GM19328 (cell line): Measurements from ENCODE around the gene TAS2R16.

ENCODE experiments used
- ATAC-seq: cut with Tn5 transposase; IDR thresholded peaks from one replicate; pipeline ENCODE4 v1.9.1; 2021; ENCODE audit warnings: mild to moderate bottlenecking, moderate library complexity; ENCODE audit not compliant: unreplicated experiment

The TAS2R16 gene, protein sequence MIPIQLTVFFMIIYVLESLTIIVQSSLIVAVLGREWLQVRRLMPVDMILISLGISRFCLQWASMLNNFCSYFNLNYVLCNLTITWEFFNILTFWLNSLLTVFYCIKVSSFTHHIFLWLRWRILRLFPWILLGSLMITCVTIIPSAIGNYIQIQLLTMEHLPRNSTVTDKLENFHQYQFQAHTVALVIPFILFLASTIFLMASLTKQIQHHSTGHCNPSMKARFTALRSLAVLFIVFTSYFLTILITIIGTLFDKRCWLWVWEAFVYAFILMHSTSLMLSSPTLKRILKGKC

DNA sequence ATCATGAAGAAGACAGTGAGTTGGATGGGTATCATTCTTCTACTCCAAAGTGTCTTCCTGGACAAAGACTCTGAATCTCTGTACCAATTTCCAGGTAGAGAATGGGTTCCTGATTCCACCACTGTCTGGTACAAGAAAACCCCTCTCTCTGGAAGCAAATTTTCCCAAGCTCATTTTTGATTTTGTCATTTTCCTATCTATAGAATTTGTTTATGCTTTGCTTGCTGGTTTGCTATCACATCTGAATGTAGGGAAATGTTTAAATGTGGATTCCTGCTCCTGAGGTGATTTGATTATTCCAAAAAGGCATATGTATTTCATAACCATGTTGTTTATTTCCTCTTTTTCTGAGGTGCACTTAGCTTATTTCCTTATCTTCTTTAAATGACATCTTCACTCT is at the start of gene TAS2R16:
Gene TAS2R16, minus strand, starts transcription at position 101 of the 400 bp plus-strand sequence. Its CDS starts 66 bp downstream, at position 35.
- ATAC-seq: no peak

DNA sequence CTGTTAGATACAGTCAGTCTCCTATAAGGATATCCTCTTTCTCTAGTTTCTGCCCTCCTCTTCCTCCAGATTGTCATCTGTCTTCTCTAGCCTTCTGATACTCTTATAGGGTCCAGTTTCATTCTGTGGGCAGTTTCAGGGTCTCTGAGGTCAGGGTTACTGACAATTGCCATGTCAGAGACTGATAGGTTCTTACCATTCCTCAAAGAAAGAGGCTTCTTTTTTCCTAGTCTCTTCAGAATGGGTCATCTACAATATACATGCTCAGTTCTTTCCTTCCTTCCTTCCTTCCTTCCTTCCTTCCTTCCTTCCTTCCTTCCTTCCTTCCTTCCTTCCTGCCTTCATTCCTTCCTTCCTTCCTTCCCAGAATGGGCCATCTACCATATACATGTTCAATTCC is 48.1 kb upstream of the TAS2R16 start:
- ATAC-seq: no peak

DNA sequence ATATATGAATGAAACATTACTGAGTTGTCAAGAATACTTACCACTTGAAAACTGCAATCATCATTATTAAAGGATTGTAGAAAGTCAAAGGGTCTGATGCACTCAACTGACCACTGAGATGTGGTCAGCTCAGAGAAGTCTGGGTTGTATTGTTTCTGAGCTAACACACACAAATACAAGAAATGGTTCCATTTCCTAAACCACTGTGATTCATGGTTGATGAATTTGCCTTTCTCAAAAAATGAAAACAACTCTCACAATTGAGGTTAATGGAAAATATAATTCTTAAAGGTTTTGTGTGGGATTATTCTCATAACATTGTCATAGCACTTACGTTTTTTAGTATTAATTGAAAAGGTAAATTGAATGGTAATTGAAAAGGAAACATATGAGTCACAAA is 45.6 kb upstream of the TAS2R16 start:
- no peak for ATAC-seq

DNA sequence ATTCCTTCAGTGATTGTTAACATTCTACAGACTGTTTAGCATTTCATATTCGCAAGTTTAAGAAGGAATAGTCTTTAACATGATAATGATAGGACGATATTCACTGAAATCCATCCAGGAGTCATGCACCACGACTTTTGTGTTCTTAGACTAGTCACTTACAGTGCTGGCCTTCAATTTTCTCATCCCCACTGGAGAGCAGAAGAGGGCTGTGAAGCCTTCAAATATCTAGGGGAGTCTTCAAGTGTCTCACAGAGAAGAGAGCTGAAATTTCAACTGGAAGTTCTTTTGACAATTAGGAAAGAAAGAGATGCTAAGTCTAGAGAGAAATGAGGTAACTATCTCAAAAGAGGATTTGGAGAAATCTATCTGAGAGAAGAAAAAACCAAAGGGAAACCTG is 43.8 kb upstream of the TAS2R16 start:
- no peak for ATAC-seq

DNA sequence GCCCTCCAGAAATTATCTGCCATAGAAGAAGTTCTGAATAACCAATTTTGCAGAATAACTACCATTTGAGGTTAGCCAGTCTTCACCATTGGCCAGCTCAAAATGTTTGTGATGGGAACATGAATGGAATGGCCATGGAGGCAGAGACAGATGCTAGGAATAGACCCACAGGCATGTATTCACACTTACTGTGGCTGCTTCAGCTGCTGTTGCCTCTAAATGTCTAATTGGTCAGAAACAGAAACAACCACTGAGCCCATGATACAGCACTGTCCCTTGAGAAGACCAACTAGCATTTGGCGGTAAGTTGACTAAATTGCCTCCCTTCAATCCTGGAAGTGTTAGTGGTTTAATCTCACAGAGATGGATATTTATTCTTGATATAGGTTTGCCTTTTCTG is 38.6 kb upstream of the TAS2R16 start:
- no peak for ATAC-seq

DNA sequence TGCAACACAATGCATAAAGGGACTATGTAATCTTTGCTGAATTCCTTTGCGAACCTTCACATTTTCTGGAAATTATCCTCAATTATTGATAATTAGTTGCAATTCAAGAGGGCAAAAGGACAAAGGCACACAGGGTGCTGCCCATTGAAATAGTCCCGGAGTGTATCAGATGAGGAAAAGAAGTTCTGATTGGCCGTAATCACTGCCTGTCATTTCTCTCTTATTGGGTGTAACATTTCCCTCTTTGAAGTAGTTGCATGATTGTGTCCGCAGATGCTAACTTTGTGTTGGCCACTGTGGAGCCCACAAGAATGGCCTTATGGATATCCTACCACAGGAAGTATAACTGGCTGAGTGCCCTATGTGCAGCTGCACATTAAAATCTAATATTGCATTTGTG is 35.1 kb upstream of the TAS2R16 start:
- ATAC-seq: no peak

DNA sequence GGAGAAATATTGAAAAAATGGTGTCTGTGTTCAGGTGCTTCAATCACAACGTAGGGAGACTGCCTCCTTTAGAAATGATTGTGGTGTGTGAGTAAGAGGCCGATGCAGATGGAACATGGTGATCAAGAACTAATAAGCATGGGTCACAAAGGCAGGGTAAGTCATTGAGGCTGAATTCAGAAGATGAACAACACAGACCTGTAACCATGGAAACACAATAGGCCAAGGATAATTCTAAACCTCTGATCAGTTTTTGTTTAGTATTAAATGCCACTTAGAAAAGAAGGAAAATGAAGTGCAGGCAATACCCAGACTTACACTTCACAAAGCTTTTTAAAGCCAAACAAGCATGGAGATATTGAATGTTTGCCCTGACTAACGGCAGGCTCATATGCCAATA is 32.8 kb upstream of the TAS2R16 start:
- no peak for ATAC-seq

DNA sequence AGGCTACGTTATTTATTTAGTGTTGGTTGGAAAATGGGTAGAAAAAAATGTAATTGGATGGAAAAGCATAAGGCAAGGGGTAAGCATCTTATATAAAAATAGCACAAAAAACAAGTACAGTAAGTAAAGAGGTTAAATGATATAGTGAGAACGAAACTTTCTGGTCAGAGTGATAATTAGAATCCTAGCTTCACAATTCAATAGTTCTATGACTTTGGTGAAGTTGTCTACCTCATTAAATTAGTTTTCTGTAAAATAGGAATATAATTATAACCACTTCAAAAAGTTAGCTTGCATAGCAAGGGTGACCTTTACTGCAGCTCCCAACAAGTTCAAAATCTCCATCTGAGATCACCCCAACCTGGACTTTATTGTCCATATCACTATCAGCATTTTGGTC is 30.8 kb upstream of the TAS2R16 start:
- ATAC-seq: no peak

DNA sequence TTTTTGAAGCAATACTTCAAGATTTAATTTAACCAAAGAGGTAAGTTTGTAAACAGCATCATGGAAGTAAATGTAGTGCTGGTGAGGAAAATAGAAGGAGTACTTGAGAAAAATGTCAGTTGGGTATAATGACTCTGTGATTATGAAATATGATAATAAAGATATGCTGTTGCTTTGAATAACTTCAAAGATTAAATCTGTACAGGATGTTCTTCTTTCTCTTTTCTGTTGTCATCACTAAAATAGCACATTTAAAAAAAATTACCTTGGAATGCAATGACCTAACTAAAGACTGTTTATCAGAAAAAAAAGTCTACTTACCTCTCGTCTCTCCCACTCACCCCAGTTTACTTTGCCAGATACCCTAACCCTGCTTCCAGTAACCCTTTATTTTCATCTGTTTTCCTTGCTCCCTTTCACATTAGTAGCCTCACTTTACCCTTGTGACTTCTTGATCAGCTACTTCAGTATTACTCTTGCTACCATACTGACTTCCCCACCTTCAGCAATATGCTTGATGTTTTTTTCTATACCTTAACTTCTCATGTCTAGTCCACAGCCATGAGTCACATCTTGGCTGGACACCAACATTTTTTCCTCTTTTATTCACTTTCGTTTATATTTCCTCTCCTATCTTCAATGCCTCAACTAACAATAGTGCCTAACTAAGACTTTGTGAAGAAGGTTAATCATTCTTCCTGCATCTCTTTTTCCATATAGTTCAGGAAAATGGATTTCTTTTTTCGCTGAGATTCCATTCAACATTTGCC is 29.7 kb upstream of the TAS2R16 start:
- no peak for ATAC-seq

DNA sequence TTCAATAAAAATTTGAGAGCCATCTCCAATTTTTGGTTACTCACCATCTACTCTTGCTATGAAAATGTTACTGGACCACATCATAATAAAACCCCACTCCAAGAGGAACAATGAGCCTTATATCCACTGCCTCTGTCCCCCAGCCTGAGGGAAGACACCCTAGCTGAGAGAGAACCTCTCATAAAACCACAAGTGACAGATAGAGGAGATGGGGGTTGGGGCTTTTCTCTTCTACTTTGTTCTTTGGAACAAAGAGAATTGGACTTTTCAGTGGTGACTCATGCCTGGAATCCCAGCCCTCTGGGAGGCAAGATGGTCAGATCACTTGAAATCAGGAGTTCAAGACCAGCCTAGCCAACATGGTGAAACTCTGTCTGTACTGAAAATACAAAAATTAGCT is 27.6 kb upstream of the TAS2R16 start:
- ATAC-seq: no peak

DNA sequence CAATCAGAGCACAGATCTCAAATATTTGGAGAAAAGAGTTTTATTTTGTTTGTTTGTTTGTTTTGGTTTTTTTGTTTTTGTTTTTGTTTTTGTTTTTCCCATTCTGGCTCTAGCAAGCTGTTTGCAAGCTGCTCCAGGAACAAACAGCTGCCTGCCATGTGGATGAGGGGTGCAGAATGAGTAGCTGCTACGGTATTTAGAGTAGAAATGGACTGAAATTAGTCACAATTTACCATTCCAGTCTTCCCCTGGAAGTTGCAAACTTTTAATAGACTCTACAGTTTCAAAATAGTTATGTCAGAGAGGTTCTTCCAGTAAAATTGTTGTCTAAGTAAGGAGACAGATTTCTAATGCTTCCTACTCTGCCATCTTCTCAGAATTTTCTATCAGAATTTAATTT is 27.1 kb upstream of the TAS2R16 start:
- no peak for ATAC-seq

DNA sequence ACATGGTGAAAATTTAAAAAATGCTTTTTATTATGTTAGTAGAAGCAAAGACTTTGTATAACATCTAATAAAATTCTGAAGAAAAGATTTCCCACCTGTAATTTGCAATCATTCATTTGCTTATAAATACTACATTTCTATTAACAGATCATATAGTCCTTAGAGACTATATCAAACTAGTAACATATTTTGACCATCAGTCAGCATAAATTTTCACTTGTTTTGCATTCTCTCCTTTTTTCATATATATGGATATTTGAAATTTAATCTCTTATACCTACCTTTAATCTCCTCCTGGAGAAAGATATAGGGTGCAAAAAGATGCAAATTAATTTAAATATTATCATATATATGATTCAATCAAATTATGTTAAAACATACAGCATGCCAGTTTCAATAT is 16.9 kb upstream of the TAS2R16 start:
- ATAC-seq: no peak

DNA sequence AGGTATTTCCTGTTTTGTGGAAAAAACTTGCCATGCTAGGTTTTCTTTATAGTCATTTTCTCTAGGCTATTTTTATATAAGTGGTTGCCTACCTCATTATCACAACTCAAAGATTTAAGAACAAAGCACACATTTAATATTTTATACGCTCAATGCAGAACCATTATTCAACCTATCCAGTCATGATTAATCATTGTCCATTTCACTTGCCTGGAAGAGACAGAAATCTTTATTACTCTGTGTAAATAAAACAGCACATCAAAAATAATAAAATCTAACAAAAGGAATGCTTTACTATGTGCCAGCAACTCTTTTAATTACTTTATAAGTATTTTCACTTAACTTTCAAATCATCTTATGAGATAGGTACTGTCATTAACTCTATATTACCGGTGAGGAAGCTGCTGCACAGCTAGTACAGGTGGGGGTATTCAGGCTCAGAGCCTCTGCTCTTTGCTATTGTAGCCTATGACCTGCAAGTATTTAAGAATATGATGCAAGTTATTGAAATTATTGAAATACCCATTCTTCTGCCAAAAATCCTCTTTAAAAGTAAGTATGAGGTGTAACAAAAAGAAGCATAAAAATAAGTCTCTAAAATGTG is 16.4 kb upstream of the TAS2R16 start:
- ATAC-seq: no peak

DNA sequence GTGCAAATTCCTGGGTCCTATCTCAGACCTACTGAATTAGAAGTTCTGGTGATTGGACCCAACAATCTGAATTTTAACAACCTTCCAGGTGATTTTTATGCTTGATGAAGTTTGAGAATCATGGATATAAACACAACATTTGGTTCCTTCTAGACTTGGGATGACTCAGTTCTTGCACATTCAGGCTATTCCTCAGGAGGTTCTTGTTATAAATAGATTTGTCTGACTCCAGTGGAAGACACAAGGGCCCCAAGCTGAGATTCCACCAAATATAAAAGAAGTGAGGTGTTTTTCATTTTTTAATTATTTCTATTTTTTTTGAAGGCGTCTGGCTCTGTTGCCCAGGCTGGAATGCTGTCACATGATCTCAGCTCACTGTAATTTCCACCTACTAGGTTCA is 9.4 kb upstream of the TAS2R16 start:
- ATAC-seq: no peak

DNA sequence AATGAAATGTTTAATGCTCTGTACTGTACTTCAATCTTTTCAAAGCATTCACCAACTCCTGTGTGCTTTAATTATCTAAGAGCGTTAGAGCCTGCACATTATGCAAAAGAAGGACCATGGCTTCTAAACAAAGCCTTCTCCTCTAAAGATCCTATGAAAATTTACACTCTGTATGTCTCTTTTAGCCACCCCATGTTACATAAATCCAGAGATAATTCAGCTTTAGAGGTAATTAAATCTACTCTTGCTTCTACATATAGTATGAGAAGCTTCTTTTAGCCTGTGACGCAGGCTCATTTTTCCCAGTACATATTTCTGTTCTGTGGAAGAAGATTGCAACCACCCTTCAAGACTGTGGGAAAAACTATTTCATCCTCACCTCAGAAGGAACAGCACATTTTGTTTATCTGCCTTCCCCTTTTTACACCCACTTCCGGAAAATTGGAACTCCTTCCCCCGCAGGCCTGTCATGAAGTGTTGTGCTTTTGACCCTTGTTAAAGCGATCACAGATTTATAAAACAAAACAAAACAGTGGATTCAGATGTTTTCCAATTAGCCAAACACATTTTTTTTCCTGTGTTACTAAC is 8.1 kb upstream of the TAS2R16 start:
- ATAC-seq: no peak

DNA sequence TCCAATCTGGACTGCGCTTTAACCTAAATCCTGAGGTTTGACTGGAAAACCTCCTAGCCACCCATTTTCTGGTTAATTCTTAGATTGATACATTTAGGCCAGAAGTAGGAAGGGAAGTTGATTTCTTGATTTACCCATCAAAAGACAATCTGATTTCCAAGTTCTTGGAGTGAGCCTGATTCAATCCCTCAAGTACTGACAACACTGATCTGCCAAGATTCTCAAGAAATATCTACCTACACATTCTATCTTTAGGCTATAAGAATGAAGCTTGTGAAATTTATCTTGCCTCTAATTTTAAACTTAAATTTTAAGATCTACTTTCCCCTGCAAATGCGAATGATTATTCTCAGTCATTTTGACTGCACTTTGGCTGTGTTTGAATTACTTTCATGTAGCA is 5.9 kb downstream of the TAS2R16 start:
- no peak for ATAC-seq

DNA sequence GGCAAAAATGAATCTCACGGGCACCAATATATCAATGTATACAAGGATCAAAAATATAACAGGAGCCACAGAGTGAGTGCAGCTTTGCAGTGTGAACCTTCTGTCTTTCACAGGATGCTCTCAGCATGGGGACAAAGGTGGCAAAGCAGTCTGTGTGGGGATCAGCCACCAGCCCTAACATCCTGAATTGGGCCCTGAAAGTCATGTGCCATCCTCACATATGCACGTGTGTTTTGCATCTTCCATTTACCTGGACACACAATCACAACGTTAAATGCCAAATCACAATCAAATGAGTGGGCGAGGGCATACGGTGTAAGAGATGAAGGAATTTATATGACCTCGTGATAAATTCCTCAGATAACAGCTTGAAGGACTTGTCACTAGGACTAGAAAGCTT is 6.5 kb downstream of the TAS2R16 start:
- no peak for ATAC-seq

DNA sequence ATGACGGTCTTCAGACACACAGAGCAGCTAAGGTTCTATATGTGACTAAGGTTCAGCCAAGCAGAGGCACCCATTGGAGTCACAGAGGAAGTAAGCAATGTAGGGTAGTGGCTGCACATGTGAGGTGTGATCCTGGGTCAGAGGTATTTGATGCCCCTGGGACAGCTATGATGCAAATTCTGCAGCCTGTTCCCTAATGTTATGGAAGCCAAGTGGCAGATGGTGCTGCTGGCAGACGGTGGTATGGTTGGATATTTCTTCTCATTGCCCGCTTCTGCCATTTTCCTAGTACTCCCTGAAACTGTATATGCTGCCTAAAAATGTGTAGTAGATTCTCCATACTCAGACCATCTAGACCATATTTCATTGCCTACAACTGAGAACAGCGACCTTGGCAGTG is 7.2 kb downstream of the TAS2R16 start:
- ATAC-seq: no peak

DNA sequence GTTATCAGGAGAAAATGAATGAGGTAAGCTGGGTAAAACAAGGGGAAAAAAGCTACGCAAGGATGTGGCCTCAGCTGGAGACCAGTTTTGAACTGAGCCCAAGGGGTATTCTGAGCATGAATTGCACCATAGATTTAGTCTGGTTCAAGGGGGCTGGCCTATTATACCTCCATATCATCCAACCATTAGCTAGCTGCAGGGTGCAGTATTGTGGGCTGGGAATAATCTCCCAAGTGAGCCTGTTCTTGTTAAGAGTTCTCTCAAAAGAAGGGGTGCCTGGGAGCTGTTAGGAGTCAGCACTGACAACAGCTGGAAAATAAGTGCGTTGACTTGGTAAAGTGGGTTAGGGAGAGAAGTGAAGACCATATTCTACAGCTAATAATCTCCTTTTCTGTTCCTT is 8.0 kb downstream of the TAS2R16 start:
- no peak for ATAC-seq

DNA sequence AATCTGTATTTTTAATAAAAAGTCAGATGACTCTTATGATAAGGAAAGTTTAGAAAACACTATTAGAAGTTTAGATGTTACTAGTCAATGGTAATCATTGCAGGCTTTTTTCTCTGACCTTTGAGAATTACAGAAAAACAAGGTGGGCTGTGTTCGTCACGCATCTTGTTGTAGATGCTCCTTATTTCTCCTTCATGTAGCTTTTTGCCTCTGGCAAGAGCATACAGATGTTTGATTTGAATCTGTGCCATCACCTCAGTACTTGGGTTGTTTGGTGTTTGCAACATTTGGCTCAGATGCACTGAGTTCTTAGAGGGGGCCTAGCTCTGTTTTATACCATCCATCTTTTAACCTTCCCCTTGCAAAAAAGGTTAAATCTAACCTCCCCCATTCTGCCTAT is 11.5 kb downstream of the TAS2R16 start:
- ATAC-seq: no peak

DNA sequence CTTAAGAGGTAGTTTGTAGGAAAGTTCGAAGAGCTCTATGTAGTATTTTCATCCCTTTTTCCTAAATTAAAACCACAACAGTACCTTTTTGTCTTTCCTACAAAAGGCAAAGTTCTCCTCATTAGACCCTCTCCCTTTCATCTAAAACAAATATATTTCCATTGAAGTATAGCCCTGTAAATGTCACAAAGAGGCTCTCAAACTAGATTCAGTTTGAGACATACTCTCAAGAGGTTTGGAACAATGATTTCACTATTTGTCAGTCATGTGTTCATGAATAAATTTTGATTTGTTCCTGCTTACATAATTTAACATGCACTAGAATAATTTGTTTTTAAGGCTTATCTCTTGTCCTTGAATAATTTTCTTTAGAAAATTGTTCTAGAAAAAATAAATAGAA is 12.2 kb downstream of the TAS2R16 start:
- ATAC-seq: no peak

DNA sequence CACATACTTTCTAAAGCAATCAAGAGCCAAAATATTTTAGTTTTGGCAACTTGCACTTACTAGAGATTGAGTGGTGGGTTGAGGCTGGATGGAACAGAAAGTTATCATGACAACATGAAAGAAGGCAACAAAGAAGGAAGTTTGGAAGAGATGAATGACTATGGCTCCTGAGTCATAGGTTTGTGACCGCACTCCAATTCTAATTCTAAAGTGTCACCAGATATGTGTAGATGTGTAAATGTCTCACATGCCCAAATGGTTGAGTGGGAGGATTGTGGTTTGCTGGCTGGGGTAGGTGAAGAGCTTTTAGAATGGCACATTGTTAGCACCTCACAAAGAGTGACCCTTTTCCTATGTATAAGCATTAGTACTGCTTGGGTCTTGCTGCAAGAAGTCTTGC is 20.2 kb downstream of the TAS2R16 start:
- ATAC-seq: no peak
